GM19043 (cell line): ENCODE data around the gene P2RX1.
"Not testable (repeated sequence)": the region's sequence is repeated elsewhere in the genome, so short reads cannot be mapped to it uniquely, and the experiment has no call there.

ENCODE experiments used
- ATAC-seq: cut with Tn5 transposase; IDR thresholded peaks from one replicate; pipeline ENCODE4 v1.9.1; 2021; ENCODE audit warnings: low read depth; ENCODE audit not compliant: unreplicated experiment

The P2RX1 gene

DNA sequence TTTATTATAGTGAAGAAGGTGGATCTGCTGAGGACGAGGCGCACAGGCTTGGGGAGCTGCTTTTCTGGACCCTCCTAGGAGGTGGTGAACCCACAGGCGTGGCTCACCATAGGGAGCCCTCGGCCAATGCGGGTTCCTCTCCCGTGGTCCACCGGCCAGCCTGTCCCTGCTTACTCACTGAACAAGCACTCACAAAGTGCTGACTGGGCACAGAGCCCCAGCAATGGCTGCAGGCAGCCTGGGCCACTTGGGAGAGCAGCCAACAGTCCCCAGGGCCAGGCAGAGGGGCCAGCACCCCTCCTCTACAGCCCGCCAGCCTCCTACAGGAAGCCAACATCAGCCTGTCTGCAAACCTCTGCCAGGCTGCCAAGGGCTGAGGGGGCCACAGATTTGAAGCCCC, 51.1 kb downstream of the P2RX1 start:
- no peak for ATAC-seq

DNA sequence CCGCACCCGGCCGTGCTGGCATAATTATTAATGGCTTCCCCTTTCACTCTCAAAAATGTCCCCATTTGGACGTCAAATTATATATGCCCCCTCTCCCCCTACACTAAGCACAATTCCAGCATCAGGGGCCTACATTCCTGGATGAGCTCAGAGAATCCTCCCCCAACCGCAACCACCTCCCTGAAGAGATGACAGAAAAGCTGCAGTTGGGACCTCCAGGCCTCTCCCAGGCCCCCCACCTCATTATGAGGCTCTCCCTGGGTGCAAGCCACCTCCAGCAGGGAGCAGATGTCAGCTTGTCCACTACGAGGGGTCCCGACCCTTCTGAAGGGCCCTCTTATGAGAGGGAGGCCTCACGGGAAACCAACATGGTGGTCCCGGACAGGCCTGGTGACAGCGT, 51.7 kb downstream of the P2RX1 start:
- ATAC-seq: no peak

DNA sequence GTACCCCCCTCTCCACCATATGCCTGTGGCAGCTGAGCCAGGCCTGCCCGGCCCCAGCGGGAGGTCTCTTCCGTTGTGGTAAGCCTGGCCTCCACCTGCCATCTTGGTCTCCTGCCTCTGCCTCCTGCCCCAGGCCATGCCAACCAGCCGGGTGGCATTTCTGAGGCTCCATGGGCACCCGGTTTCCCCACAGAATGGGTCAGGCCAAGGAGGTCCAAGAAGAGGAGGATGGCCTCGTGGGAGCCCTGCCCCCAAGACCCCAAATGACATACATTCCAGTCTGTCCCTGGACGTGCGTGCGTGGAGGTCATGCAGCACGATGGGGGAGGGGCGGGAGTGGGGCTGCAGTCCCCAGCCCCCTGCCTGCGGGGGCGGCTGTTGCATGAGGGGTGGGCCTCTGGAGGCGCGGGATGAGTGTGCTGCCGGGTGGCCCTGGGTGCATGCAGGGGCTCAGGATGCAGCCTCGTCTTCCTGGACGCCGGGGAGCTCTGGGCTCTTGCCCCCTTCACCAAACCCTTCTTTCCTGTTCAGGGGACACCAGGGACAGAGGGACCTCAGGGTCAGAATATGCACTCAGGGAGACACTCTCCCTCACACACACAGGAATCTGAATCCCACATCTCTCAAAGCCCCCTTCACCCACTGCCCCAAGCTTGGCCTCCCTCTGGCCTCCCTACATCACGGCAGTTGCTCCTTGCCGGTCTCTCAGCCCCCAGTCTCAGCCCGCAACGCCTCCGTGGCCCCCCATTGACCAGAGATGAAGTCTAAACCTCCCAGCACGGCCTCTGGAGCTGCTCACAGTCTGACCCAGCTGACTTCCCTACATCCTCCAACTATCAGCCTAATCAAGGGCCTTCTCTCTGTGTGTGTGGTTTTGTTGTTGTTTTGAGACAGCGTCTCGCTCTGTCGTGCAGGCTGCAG, 54.2 kb downstream of the P2RX1 start:
- ATAC-seq: no peak

DNA sequence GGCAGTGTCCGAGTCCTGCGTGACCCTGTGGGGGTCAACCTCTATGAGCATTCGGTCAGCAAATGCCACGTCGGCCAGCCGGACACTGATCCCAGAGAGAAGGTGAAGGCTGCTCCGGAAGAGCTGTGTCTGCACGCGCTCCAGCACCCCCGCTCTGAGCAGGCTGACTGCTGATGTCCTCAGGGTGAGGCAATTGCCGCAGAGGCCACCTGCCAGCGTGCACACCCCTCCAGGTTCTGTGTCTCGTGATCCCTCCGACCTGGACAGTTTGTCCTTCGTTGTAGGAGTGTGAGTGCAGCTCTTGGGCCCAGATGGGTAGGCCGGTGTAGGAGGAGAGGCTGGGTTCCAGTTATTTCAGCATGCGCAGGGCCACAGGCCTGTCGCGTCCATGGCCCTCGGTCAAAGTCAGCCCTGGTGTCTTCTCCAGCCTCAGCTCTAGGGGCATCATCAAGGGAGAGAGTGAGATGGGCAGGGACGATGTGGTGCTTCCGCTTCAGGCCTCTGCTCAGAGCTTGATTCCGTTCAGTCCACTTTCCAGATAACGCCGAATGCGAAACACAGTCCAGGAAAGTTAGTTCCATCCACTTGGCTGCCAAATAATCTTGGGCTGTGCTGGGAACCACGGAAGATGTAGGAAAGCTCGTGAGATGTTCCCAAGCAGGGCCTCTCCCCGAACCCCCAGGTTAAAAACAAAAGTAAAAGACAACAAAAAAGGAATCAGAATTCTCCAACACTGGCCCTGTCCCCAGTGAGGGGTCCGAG, 55.1 kb downstream of the P2RX1 start:
- ATAC-seq: no peak

DNA sequence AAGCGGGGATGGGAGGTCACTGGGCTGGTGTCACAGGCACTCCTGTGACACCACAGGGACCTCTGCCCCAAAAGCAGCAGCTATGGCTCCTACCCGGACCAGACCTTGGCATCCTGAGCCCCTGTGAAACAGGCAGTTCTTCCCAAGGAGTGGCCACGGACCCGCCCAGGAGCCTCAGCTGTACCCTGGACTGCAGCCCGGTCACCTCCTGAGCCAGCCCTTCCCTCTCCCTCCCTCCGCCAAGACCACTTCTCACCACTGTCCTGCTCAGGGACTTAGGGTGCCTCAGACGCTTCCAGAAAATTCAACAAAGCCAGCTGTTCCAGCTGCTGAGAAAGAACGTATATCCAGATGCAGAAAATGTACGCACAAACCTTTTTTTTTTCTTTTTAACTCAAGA, 56.3 kb downstream of the P2RX1 start:
- ATAC-seq: no peak

DNA sequence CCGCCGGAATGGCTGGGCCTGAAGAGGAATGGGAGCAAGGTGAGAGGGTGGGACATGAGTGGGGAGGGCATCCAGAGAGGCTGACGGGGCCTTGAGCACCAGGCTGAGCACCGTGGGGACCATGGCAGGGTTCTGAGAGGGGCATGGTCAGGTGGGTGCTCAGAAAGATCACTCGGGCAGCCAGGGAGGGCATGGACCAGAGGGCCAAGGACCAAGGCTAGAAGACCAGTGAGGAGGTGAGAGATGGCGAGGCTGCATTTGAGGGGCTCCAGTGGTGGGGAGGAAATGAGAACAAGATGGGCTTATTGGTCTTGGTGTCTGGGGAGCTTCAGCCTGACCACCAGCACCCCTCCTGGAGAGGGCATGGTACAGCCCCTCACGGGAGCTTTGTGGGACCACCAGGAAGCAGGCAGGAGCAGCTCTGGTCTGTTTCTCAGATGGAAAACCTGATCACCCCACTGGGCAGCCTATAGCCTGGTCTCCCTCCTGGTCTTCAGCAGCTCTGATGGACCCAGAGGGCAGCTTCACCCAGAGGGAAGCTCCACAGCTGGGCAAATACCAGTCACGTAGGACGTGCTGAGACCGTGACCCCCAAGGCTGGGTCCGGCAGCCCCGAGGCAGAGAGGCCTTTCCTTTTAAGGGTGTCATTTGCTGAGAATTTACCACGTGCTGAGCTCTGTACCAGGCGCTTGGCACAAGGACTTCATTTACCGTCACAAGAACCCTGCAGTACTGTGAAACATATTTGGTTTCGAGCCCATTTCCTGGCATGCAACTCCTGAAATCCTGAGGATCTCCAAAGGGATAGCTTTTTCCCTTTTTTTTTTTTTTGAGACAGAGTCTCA, 58.8 kb downstream of the P2RX1 start:
- ATAC-seq: no peak

DNA sequence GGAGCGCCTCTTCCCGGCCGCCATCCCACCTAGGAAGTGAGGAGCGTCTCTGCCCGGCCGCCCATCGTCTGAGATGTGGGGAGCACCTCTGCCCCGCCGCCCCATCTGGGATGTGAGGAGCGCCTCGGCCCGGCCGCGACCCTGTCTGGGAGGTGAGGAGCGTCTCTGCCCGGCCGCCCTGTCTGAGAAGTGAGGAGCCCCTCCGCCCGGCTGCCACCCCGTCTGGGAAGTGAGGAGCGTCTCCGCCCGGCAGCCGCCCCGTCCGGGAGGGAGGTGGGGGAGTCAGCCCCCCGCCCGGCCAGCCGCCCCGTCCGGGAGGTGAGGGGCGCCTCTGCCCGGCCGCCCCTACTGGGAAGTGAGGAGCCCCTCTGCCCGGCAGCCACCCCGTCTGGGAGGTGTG, 62.1 kb downstream of the P2RX1 start:
- not testable (repeated sequence) for ATAC-seq

DNA sequence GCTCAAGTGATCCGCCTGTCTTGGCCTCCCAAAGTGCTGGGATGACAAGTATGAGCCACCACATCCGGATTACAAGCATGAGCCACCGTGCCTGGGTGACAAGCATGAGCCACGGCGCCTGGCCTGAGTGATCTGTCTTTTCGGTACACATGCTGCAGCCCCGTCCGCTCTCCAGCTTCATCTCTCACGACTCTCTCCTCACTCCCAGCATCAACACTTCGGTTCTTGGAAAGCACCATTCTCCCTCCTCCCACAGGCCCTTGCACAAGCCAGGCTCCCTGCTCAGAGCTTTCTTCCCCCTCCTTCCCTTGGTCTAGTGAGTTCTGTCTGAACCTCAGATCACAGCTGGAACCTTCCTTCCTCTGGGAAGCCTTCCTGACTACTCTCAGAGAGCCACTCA, 63.7 kb downstream of the P2RX1 start:
- ATAC-seq: no peak

DNA sequence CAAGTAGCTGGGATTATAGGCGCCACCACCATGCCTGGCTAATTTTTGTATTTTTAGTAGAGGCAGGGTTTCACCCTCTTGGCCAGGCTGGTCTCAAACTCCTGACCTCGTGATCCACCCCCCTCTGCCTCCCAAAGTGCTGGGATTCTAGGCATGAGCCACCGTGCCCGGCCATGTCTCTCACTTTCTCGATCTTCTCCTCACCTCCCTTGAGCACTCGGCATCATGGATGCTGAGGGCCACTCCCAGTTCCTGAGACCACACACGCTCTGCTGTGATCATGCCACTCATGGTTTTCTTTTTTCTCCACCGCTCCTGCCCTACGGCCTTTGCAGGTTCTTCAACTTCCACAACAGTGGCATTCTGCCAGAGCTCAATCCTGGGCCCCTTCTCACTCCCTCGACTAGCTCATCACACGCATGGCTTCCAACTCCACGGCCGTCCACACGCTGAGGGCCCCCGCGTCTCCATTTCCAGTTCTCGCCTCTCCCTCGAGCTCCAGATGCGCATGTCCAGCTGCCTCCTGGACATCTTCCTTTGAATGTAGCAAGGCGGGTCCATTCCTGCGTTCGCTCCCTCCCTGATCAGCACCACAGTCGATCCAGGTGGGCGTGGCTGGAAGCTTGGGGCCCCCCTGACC, 64.7 kb downstream of the P2RX1 start:
- no peak for ATAC-seq

DNA sequence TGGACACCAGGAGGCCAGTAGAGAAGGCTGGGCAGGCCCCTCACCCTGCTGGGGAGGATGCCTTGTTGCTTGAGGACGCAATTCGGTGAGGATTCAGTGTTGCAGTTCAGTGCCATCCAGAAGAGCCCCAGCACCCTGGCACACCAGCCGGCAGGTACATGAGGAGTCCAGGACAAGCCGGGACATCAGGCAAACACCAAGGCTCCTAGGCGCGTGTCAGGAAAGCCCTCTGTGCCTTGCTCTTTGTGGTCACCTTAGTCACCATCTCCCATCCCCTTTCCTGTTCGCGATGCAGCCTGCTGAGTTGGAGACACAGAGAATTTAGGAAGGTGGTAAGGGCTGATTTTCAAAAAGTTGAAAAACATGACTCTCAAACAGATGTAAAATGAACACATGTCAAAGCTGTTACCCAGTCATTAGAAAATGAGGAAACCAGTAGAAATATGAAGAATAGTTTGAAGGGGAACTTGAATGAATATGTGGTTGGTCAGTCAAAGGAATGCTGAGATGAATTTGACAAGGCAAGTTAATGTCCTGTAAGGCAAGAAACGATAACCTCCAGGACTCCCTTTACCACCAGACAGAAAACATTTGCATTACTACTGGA, 67.9 kb downstream of the P2RX1 start:
- no peak for ATAC-seq

DNA sequence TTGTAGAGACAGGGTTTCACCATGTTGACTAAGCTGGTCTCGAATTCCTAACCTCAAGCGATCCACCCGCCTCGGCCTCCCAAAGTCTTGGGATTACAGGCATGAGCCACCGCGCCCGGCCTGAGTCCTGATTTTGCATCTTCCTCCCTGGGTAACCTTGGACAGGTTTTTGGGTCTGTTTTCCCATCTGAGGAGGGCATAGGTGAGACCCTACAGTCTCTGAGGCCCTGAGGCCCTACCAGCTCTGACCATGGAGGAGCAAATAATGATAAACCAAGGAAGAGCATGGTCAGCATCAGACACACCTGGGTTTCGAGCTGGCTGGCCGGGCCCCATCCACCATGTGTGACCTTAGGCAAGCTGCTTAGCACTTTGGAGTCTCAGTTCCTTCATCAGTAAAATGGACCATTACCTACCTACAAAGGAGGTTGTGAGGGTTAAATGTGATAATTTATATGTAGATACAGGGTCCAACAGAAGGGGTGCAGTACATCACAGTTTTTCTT, 69.0 kb downstream of the P2RX1 start:
- no peak for ATAC-seq
